ENCODE data around the gene OTX2.

Gene OTX2

DNA sequence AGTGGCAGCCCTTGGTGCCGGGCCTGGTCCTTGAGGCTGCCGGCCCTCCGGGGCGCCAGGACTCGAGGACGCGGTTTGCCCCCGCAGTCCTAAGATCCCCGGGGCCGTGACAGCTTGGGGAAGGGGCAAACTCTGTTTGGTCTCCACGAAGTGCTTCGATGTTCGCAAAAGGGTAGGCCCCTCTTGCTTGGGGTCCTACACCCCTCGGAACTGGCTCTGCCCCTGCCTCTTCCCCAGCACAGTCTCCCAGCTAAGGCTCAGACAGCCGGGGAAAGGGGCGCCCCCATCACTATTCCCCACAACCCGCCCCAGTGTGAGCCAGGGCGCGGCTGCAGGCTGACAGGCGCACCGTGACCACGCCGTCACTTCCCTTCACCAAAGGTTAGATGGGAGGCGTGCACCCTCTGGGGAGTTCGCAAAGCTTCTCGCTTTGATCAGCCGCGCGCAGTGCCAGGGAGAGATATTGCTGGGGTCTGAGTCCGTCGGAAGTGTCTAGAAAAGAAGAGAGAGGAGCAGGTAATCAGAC is 7.2 kb upstream of the OTX2 start:
- DNase-seq (ENCODE audit: low read depth), result no peak
- H3K4me3 ChIP-seq (ENCODE audit: low read length), result peak overlapping the region; percentile 95
- TF ChIP-seq, protein P1, sequence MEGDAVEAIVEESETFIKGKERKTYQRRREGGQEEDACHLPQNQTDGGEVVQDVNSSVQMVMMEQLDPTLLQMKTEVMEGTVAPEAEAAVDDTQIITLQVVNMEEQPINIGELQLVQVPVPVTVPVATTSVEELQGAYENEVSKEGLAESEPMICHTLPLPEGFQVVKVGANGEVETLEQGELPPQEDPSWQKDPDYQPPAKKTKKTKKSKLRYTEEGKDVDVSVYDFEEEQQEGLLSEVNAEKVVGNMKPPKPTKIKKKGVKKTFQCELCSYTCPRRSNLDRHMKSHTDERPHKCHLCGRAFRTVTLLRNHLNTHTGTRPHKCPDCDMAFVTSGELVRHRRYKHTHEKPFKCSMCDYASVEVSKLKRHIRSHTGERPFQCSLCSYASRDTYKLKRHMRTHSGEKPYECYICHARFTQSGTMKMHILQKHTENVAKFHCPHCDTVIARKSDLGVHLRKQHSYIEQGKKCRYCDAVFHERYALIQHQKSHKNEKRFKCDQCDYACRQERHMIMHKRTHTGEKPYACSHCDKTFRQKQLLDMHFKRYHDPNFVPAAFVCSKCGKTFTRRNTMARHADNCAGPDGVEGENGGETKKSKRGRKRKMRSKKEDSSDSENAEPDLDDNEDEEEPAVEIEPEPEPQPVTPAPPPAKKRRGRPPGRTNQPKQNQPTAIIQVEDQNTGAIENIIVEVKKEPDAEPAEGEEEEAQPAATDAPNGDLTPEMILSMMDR (conservative IDR thresholded peaks at IDR 0.05; ENCODE audit: low read depth, low read length), result no peak

DNA sequence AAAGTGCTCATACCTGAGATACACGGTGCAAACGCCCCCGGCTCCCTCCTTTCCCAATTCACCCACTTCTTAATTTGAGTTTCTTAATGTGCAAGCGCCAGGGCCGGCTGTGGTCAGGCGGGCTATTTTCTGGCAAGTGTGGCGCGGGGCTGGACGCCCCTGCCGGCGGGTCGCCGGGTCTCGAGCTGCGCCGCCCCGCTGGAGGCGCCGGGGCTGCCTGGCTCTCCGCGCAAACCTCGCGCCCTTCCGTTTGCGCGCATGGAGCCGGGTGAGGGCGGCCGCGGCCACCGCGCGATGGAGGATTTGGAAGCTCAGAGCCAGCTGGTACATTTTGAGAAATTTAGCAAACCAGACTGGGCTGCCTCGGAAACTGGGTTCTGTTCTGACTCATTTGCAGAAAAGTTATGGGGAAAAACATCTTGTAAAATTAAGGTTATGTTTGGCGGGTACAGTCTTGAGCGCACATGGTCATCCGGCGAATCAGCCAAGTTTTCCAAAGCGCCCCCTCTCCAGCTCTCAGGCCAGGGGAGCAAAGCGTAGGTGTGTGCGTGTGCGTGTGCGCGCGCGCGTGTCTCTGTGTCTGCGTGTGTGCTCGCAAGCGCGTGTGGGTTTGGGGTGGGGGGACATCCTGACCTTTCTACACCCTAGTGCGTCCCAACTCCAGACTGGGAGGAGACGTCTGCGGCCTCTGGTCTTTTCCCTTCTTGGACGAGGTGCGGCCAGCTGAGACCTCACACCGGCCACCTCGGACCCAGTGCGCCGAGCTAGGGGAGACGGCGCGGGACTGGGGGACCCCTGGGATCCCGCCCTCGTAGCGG is 6.5 kb upstream of the OTX2 start:
- TF ChIP-seq, protein P1 (conservative IDR thresholded peaks at IDR 0.05; ENCODE audit: low read depth, low read length), result no peak
- H3K4me3 ChIP-seq (ENCODE audit: low read length), result peak overlapping the region; percentile 95
- DNase-seq (ENCODE audit: low read depth), result no peak

DNA sequence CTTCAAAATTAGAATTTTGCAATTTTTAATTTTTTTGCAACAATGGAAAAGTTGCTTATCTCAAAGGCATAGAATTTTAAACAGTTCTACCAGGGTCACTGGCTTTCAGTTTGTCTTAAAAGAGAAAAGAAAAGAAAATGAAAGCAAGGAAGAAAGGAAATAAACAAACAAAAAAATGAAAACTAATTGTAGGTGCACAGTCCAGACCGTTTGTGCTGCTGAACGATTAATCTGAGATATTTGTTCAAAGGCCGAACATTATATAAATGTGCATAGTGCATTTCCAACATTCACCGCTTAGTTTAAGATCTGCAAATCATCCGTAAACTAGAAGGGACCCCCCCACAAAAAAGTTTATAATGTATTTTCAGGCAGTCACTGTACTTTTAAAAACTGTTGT is 5.5 kb upstream of the OTX2 start:
- peak overlapping the region; percentile 95 for H3K4me3 ChIP-seq (ENCODE audit: low read length)
- DNase-seq (ENCODE audit: low read depth), result no peak
- TF ChIP-seq, protein P1 (conservative IDR thresholded peaks at IDR 0.05; ENCODE audit: low read depth, low read length), result no peak

DNA sequence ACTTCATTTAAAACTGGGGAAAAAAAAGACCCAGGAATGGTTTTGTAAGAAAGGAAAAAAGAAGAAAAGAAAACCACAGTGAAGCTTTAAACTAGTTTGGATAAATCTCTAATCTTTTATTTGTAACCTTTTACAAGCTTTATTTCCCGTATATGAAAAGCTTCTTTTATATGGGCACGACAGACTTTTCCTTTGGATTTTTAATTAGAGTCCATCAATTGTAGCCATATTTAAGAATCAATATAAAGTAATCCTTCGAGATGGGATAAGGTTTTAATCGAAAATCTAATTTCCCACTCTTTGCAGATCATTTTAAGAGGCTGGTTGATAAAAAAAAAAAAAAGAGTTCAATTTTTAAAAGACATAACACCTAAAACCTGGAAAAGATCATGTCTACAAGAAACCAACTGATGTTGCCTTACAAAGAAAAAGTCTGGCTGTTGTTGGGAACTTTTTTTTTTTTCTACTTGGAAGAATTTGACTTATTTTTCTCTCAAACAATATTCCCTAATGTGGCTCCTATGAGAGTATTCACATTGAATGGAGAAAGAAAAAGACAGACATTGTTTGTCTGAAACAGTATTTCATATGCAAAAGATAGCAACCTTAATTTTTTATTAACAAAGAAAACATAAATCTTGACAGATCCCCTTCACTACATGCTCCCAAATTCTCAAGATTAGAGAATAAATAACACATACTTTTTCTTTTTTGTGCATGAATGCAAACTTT is 4.9 kb upstream of the OTX2 start:
- TF ChIP-seq, protein P1 (conservative IDR thresholded peaks at IDR 0.05; ENCODE audit: low read depth, low read length), result no peak
- peak overlapping the region; percentile 95 for H3K4me3 ChIP-seq (ENCODE audit: low read length)
- DNase-seq (ENCODE audit: low read depth), result no peak

DNA sequence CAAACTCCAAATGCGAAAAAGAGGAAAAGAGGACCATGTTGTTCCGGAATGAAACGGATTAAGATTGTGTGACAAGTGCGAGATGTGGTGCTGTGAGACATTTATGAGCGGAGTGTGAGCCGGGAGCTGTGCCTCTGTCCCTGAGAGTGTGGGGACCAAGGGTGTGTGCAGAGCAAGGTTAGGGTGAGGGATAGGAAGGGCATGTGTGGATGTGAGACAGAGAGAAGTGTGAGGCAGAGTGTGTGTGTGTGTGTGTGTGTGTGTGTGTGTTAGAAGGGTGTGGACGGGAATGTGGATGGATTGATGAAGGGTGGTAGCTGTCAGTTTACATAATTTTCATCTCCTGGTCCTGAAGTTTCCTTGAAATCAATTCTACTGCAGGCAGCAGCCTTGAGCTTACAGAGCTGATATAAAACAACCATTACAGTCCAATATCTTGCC is 4.3 kb upstream of the OTX2 start:
- TF ChIP-seq, protein P1 (conservative IDR thresholded peaks at IDR 0.05; ENCODE audit: low read depth, low read length), result no peak
- no peak for DNase-seq (ENCODE audit: low read depth)
- H3K4me3 ChIP-seq (ENCODE audit: low read length), result peak overlapping the region; percentile 95

DNA sequence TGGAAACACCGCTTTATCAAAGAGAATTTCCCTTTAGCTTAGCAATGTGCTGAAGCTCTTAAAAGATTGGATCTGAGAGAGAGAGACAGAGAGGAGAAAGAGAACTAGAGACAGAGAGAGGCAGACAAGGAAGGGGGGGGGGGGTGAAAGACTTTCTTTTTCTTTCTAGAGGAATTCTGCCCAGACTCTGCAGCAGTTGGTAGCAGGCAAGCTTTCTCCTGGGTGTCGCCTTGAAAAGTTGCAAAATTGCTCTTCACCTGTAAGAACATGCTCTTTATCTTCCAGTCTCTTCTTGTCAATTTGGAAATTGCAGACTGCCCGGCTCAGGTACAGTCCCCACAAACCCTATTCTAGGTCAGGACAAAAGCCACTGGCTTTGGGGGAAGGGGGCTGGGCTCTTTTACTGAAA is 2.9 kb upstream of the OTX2 start:
- peak overlapping the region; percentile 95 for H3K4me3 ChIP-seq (ENCODE audit: low read length)
- TF ChIP-seq, protein P1 (conservative IDR thresholded peaks at IDR 0.05; ENCODE audit: low read depth, low read length), result no peak
- DNase-seq (ENCODE audit: low read depth), result no peak
